Thyroid gland (tissue), 4 donors: ENCODE results near the gene HBE1.

Experiments used
- POLR2A ChIP-seq, 2 donors: fragments of 450-650 bp; IDR thresholded peaks; one replicate each; pipeline ENCODE4 v1.6.1; 2017; ENCODE audit warnings: antibody characterized with exemption in 2 of 2, mild to moderate bottlenecking in 2 of 2, moderate library complexity in 1 of 2
- TF ChIP-seq, protein P1 (sequence below), 6 experiments: fragments of 200-600 bp in 3 of 6; fragments of 450-650 bp in 3 of 6; sonication (generic) in 3 of 6; IDR thresholded peaks; one replicate each; pipeline ENCODE4 v1.5.1; 2016 to 2019; ENCODE audit warnings: antibody characterized with exemption in 6 of 6, mild to moderate bottlenecking in 2 of 6, inconsistent platforms in 1 of 6, moderate library complexity in 1 of 6

DNA sequence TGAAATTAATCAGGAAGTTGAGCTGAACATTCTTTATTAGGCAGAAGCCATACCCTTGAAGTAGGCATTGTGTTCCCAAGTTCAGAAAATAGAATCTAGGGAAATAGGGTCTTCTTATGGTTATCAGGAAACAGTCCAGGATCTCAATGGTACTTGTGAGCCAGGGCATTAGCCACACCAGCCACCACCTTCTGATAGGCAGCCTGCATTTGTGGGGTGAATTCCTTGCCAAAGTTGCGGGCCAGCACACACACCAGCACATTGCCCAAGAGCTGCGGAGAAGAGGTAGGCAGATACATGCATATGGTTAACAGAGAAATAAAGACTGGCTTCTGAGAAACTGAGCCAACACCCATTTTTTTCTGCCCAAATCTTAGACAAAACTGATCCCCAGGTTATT lies 36.9 kb downstream of the HBE1 start:
- TF ChIP-seq, protein P1, sequence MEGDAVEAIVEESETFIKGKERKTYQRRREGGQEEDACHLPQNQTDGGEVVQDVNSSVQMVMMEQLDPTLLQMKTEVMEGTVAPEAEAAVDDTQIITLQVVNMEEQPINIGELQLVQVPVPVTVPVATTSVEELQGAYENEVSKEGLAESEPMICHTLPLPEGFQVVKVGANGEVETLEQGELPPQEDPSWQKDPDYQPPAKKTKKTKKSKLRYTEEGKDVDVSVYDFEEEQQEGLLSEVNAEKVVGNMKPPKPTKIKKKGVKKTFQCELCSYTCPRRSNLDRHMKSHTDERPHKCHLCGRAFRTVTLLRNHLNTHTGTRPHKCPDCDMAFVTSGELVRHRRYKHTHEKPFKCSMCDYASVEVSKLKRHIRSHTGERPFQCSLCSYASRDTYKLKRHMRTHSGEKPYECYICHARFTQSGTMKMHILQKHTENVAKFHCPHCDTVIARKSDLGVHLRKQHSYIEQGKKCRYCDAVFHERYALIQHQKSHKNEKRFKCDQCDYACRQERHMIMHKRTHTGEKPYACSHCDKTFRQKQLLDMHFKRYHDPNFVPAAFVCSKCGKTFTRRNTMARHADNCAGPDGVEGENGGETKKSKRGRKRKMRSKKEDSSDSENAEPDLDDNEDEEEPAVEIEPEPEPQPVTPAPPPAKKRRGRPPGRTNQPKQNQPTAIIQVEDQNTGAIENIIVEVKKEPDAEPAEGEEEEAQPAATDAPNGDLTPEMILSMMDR (IDR thresholded peaks at IDR 0.05): no peak
- no peak for TF ChIP-seq POLR2A (IDR thresholded peaks at IDR 0.05)
